ENCODE measurements around the gene HK1. TPM values are rescaled to one million over a fixed set of nuclear protein-coding genes. Genes with fewer than 3 reads are reported as not detected.

Gene HK1
- total and polyA plus RNA-seq, 4 donors, result 1.8 to 166 (median 7.4) TPM

- H3K9me3 ChIP-seq (ENCODE audit: control insufficient read depth in 4 of 4, low read length in 3 of 4), result no peaks in the 10 kb centered on the region
- TF ChIP-seq, protein P1, sequence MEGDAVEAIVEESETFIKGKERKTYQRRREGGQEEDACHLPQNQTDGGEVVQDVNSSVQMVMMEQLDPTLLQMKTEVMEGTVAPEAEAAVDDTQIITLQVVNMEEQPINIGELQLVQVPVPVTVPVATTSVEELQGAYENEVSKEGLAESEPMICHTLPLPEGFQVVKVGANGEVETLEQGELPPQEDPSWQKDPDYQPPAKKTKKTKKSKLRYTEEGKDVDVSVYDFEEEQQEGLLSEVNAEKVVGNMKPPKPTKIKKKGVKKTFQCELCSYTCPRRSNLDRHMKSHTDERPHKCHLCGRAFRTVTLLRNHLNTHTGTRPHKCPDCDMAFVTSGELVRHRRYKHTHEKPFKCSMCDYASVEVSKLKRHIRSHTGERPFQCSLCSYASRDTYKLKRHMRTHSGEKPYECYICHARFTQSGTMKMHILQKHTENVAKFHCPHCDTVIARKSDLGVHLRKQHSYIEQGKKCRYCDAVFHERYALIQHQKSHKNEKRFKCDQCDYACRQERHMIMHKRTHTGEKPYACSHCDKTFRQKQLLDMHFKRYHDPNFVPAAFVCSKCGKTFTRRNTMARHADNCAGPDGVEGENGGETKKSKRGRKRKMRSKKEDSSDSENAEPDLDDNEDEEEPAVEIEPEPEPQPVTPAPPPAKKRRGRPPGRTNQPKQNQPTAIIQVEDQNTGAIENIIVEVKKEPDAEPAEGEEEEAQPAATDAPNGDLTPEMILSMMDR (IDR thresholded peaks at IDR 0.05; ENCODE audit: low read depth, low read length, missing input control), result no peak
- TF ChIP-seq SP1 (IDR thresholded peaks at IDR 0.05) (no peak), GABPA (IDR thresholded peaks at IDR 0.05 in 1 of 2, conservative IDR thresholded peaks at IDR 0.05 in 1 of 2) (no peak), RAD21 (IDR thresholded peaks at IDR 0.05) (no peak), NR2F2 (IDR thresholded peaks at IDR 0.05) (no peak), ZBTB33 (IDR thresholded peaks at IDR 0.05) (no peak), TAF1 (conservative IDR thresholded peaks at IDR 0.05) (no peak), EGR1 (IDR thresholded peaks at IDR 0.05; ENCODE audit: low read depth in 2 of 2) (no peak), MAX (IDR thresholded peaks at IDR 0.05) (no peak), JUND (IDR thresholded peaks at IDR 0.05) (no peak), YY1 (IDR thresholded peaks at IDR 0.05) (no peak), HNF4A (conservative IDR thresholded peaks at IDR 0.05) (no peak), FOXA2 (IDR thresholded peaks at IDR 0.05) (no peak), RXRA (IDR thresholded peaks at IDR 0.05) (no peak), HNF4G (IDR thresholded peaks at IDR 0.05) (no peak), ATF3 (IDR thresholded peaks at IDR 0.05) (no peak), REST (IDR thresholded peaks at IDR 0.05) (no peak), FOXA1 (IDR thresholded peaks at IDR 0.05) (no peak)
- no peak for DNase-seq (ENCODE audit: low spot score)
- H3K9ac ChIP-seq (ENCODE audit: low read depth in 1 of 2, low read length in 2 of 2), result no peak overlapping the region
- H3K27ac ChIP-seq (ENCODE audit: low read depth in 1 of 2, low read length in 2 of 2), result no peak overlapping the region
- no peaks in the 10 kb centered on the region for H3K27me3 ChIP-seq (ENCODE audit: control insufficient read depth in 4 of 4, insufficient read depth in 4 of 4, low read length in 3 of 4)
- no peaks in the 10 kb centered on the region for H3K36me3 ChIP-seq (ENCODE audit: control insufficient read depth in 4 of 4, insufficient read depth in 3 of 4, low read depth in 1 of 4, low read length in 3 of 4)
- H3K4me1 ChIP-seq (ENCODE audit: control insufficient read depth in 4 of 4, insufficient read depth in 4 of 4, low read length in 3 of 4), result no peaks in the 10 kb centered on the region
- no peak overlapping the region for H3K4me3 ChIP-seq (ENCODE audit: low read depth in 1 of 3, low read length in 3 of 3)
- WGBS, result 80% methylated on average over 7 of the region's 7 CpGs
Measured at GRCh38 chr10:69254877-69255276, 23.4 kb upstream of the HK1 start.

All from liver (tissue), 9 donors.